LNCAP (cell line): Measurements from ENCODE around the gene EIF2D.
A peak's percentile ranks its signal among the peaks of the same experiment; 100 is the strongest.

Experiments used
- TF ChIP-seq, protein P1 (sequence below): fragments of 450-650 bp; IDR thresholded peaks from 2 replicates; pipeline ENCODE4 v1.5.1; 2017; ENCODE audit warnings: mild to moderate bottlenecking

EIF2D gene

DNA sequence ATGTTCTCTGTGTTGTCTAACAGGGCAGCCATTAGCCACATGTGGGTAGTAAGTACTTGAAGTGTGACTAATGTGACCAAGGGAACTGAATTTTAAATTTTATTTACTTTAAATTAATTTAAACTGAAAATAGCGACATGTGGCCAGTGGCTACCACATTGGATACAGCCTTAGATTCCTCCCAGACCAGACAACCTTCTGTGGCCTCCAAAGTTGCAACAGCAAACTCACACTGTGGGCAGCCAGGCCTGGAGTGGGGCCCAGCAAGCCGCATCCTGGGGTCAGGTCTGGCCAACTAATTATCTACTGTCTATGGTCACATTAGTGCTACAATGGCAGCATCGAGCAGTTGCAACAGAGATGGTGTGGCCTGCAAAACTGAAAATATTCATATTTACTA lies 11.7 kb downstream of the EIF2D start:
- TF ChIP-seq, protein P1, sequence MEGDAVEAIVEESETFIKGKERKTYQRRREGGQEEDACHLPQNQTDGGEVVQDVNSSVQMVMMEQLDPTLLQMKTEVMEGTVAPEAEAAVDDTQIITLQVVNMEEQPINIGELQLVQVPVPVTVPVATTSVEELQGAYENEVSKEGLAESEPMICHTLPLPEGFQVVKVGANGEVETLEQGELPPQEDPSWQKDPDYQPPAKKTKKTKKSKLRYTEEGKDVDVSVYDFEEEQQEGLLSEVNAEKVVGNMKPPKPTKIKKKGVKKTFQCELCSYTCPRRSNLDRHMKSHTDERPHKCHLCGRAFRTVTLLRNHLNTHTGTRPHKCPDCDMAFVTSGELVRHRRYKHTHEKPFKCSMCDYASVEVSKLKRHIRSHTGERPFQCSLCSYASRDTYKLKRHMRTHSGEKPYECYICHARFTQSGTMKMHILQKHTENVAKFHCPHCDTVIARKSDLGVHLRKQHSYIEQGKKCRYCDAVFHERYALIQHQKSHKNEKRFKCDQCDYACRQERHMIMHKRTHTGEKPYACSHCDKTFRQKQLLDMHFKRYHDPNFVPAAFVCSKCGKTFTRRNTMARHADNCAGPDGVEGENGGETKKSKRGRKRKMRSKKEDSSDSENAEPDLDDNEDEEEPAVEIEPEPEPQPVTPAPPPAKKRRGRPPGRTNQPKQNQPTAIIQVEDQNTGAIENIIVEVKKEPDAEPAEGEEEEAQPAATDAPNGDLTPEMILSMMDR = no peak

DNA sequence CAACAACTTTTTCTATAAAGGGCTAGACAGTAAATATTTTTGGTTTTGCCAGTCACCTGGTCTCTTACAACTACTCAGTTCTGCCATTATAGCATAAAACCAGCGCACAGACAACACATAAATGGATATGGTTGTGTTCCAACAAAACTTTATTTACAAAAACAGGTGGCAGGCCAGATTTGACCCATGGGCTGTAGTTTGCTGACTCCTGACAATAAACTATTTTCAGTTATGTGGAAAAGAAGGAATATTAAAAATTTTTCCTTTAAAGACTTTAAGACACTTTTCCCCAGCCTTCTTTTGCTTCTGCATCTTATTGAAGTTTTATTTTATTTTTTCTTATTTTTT lies 16.0 kb downstream of the EIF2D start:
- TF ChIP-seq, protein P1 = no peak

DNA sequence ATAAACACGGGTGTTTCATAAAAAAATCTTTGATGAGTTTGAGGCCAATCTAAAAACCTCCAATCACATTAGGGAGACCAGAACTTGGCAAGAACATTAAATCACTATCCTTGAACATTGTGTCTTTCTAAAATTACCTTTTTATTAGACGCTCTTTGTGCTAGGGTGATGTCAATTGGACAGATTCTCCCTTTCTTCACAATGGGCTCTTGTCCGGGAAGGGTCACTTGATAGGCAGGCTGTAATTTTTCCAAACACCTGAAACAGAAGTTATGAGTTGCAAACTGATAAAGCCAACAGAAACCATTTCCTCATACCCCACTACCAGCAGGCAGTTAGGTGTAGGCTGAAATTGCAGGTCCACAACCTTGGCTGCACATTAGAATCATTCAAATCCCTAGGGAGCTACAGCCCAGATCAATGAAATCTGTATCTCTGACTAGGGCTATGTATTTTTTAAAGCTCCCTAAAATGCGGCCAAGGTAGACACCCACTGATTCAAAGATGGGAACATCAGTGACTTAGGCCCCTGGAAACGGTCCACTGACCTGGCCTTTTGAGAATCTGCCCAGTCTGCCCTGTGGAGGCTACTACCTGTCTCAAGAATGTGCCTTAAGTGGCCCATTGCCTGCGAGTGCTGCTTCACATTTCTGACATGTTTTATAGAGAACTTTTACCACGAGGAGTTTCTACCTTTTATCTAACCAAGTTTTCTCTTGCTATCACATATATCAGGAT lies 16.5 kb downstream of the EIF2D start:
- TF ChIP-seq, protein P1 = no peak

DNA sequence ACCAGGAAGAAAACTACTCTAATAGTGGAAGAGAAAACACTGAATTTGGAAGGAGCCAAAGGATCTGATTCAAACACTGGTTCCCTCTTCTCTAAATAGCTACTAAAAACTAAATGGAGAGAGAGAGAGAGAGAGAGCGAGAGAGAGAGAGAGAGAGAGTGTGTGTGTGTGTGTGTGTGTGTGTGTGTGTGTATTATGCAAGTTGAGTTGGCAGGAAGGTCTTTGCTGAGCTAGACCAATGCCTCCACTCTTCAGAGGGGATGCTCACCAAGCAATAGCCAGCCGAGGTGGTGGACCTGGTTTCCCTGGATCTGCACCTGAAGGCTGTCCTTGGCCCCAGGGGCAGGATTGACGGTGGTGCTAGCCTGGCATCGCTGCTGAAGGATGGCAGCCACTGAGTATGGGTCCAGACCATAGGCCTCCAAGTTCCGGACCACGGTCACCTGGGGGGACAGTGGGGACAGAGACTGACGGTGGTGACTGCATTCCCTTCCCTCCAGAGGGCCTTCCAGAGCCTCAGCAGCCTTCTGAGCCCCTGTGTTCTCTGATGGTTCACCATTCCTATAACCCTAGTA lies 18.8 kb downstream of the EIF2D start:
- TF ChIP-seq, protein P1 = no peak

DNA sequence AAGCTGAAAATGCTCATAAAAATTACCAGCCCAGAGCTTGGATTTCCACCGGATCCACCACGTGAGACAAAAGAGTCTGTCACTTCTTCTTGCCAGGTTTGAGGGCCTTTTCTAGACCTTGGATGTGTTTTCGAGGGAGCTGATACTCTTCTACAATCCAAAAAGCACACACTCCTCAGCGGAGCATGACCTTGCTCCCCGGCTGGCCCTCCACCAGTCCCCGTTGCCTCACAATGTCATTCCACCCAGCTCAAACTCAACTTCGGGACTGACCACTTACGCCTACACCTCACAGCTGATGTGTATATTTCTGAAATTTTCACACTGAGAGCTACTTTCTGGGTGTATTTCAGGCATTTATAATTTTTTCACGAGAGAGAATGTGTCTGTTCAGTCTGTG lies 20.6 kb downstream of the EIF2D start:
- TF ChIP-seq, protein P1 = no peak

DNA sequence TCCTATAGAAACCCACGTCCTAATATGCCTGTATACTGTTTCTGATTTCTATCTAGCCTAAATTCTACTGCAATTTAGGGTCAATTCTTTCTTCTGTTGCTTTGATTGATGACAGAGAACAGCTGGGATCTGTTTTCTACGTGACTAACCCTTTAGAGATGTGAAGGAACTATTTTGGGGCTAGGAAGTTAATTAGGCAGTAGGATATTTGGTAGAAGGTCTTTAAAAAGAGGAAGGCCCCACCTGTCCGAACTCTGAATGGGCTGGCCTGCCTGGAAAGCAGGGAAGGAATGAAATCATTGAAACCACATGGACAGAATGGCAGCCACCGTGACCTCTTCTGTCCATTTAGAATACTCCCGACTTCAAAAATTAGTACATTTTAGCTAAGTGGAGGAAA lies 21.0 kb downstream of the EIF2D start:
- TF ChIP-seq, protein P1 = no peak

DNA sequence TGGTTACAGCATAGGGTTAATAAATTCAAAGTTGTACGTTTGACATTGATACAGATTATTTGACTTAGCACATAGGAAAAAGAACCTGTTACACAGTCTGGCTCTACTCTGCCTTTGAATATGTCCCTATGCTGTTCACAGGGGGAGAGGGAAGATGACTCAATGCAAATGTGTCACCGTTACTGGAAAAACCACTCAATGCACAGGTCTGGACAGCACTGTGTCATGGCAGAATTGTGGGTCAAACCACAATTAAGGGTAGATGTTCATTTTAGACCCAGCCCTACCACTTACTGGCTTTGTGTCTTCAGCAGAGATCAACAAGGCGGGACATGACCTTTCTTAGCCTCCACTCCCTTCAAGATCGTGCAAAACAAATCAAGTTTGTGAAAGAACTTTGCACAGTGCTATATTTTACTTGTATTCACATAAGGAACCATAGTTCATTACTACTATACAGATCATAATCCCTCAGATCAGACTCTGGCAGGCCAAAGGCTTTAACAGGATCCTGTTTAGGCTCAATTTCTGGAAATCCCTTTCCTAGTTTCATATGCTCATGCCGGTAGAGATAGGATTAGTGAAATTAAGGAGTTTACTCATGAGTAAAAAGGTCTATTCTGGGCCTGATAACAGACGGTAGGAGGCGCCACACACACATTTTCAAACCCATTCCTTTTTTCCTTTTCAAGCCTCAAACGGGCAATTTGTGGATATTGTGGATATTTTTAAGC lies 22.1 kb downstream of the EIF2D start:
- TF ChIP-seq, protein P1 = peak; percentile 36
